HG03097 (cell line): Measurements from ENCODE around the gene ENTPD2.
"Not testable (repeated sequence)": the region's sequence is repeated elsewhere in the genome, so short reads cannot be mapped to it uniquely, and the experiment has no call there.

Source experiments
- ATAC-seq: cut with Tn5 transposase; IDR thresholded peaks from one replicate; pipeline ENCODE4 v1.9.1; 2021; ENCODE audit not compliant: unreplicated experiment, low FRiP score

Gene ENTPD2

GRCh38 chr9:137048655-137049543 lies 5.0 kb downstream of the ENTPD2 start:
- ATAC-seq: no peak

DNA sequence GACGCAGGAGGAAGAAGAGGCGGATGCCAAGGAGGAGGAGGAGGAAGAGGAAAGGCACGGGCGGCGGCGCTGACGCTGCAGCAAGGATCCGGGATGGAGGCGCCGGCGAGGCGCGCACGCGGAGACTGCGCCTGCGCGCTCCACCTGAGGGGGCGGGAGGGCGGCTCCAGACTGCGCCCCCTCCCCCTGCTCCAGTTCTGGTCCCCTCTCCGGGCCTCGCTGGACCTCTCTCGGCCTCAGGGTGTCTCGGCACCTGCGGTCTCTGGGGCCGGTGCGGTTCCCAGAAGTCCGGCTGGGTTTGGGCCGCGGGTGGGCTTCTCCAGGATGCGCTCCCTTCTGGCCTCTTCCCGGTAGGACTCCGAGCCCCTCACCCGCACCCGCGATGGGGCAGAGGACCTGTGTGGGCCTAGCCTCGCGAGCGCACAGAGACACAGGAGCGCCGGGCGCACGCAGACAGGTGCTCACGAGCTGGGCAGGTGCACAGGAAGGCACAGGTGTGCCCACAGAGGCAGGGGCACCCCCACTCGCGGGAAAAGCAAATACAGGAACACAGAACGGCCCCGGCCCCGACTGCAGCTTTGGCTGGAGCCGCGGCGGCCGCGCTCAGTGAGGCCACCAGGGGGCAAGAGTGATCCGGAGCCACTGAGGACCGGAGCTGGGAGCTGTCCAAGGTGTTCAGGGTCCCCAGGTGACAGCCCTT lies 7.6 kb downstream of the ENTPD2 start, which contains the start of gene NPDC1:
TSS of gene NPDC1 (minus strand) at position 90 of the 700 bp plus-strand sequence. CDS start 188 bp downstream, outside the sequence.
- no peak for ATAC-seq

GRCh38 chr9:137045294-137046087 lies 8.4 kb downstream of the ENTPD2 start:
- ATAC-seq: no peak

- no peak for ATAC-seq
These were observed 9.2 kb downstream of the ENTPD2 start for GRCh38 chr9:137044502-137045177.

GRCh38 chr9:137044037-137044436 lies 9.8 kb downstream of the ENTPD2 start:
- ATAC-seq: no peak

- ATAC-seq: no peak
These were observed 10.8 kb downstream of the ENTPD2 start for GRCh38 chr9:137042751-137043727.

GRCh38 chr9:137041124-137041523 lies 12.7 kb downstream of the ENTPD2 start:
- ATAC-seq: no peak

DNA sequence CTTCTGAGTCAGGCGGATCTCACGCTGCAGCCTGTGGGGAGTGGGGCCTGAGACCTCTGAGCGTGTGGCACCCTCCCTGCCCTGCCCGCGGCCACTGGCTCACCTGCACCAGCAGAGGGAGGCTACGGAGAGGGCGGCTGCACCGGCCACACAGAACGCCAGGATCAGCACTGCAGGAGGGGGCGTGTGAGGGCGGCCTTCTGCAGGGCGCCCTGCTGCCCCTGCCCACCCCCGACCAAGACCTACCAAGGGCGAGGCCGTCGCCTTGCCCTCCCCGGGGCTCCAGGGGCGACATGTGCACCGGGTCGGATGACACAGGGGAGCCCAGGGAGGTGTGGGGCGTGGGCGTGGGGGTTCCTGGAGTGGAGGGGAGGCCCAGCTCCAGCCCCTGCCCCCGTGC lies 13.3 kb downstream of the ENTPD2 start:
- no peak for ATAC-seq

- no peak for ATAC-seq
These were observed 14.1 kb downstream of the ENTPD2 start for GRCh38 chr9:137039611-137040366.

DNA sequence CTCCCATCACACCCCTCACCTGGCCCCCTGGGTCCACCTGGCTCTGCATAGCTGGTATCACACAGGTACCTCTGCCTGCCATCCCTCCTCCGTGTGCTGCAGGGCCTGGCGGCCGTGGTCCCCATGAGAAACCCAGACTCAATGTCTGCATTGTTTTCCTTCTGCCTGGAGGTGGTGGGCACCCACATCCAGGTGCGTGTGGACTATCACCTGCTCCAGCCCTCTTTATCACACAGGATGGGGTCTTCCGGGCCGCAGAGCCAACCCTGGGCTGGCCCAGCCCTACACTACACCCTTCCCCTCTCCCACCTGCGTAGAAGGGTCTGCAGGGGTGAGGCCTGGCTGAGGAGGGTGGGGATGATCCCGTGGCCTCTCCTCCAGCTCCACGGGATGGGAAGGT lies 14.9 kb downstream of the ENTPD2 start:
- ATAC-seq: no peak

- ATAC-seq: no peak
These were observed 16.4 kb downstream of the ENTPD2 start for GRCh38 chr9:137037483-137037882.

- ATAC-seq: no peak
These were observed 16.8 kb downstream of the ENTPD2 start for GRCh38 chr9:137037035-137037434.

- ATAC-seq: no peak
These were observed 17.9 kb downstream of the ENTPD2 start for GRCh38 chr9:137035937-137036336.

GRCh38 chr9:137035507-137035834 lies 18.4 kb downstream of the ENTPD2 start:
- no peak for ATAC-seq

DNA sequence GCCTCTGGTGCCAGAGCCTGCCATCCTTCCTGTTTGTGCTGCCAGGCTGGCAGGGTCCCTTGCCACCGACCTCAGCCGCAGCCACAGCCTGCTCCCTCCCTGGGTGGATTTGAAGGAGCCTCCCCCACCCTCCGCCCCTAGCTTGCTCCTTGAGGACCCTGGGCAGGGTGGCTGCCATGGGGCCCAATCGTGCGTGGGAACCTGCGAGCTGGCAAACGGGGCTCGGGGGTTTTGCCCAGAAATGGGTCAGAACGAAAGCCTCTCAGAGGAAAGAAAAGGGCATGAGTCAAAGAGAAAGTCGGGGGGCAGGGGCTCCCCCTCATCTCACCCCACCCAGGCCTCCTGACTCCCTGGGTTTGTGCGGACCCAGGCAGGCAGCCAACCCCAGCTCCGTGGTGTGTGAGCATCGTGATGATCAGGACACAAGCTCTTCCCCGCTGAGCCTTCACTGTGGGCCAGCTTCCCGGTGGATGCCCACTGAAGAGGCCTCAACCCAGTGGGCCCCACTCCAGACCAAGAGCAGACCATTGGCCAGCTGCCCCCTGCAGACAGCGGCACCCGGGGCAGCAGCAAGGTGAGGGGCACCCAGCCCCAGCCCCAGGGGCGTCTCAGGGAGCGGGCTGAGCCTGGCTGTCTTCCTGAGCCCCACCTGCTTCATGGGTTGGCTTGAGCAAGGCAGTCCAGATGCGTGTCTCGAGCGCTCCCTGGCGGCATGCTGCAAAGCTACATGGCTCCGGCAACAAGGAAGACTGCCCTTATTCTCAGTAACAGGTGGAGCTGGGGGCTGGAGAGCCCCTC lies 19.0 kb downstream of the ENTPD2 start:
- peak; percentile 40 for ATAC-seq

DNA sequence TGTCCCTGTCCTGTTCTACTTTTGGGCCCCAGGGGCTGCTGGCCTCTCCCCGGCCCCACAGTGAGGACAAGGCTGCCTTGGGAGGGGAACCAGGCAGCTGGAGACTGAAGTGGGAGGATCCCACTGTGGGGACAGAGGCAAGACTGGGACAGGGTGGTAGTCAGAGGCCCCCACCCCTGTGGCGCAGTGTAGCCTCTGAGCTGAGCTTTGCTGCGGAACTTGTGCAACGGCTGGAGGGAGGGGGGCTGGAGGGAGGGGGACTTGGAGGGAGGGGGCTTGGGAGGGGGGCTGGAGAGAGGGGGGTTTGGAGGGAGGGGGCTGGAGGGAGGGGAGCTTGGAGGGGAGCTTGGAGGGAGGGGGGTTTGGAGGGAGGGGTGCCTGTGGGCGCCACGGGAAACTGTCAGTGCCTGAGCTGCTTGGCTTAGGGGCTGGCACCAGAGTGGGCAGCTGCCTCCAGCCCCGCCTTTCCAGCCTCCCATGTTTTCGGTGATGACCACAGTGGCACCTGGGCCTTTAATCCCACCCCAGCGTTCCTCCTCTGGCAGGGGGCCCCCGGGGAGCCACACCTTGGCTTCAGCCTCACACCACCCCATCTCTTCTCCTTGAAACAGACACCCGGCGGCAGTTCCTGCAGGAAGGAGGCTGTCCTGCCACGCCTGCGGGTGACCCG lies 19.7 kb downstream of the ENTPD2 start:
- ATAC-seq: no peak

- not testable (repeated sequence) for ATAC-seq
These were observed 20.4 kb downstream of the ENTPD2 start for GRCh38 chr9:137033481-137033880.
